HG02938 (cell line): ENCODE data around the gene FHL5.
"Not testable (repeated sequence)": the region's sequence is repeated elsewhere in the genome, so short reads cannot be mapped to it uniquely, and the experiment has no call there.

ENCODE experiments used
- ATAC-seq: cut with Tn5 transposase; IDR thresholded peaks from one replicate; pipeline ENCODE4 v1.9.1; 2021; ENCODE audit warnings: mild to moderate bottlenecking, moderate library complexity; ENCODE audit not compliant: unreplicated experiment

The FHL5 gene

DNA sequence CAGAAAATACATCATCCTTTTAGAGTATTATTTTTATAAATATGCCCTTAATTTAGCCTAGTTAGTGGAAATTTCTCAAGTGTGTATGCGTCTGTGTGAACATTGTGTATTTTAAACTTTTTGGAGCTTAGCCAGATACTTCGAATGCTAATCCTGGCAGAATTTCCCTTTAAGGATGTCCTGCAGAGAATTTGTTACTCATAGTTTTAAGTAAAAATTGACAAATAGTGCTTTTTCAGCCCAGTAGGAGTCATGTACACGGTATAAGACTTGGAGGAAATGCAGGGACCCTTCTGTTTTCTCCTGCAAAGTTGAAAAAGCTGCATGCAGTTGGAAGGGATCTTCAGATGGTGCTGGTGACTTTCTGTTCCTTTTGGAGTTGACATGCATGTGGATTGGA lies at the start of gene FHL5:
Gene FHL5 (plus strand): TSS at position 243 of the 400 bp plus-strand sequence. CDS start 40,486 bp downstream, outside the sequence.
- ATAC-seq = no peak

DNA sequence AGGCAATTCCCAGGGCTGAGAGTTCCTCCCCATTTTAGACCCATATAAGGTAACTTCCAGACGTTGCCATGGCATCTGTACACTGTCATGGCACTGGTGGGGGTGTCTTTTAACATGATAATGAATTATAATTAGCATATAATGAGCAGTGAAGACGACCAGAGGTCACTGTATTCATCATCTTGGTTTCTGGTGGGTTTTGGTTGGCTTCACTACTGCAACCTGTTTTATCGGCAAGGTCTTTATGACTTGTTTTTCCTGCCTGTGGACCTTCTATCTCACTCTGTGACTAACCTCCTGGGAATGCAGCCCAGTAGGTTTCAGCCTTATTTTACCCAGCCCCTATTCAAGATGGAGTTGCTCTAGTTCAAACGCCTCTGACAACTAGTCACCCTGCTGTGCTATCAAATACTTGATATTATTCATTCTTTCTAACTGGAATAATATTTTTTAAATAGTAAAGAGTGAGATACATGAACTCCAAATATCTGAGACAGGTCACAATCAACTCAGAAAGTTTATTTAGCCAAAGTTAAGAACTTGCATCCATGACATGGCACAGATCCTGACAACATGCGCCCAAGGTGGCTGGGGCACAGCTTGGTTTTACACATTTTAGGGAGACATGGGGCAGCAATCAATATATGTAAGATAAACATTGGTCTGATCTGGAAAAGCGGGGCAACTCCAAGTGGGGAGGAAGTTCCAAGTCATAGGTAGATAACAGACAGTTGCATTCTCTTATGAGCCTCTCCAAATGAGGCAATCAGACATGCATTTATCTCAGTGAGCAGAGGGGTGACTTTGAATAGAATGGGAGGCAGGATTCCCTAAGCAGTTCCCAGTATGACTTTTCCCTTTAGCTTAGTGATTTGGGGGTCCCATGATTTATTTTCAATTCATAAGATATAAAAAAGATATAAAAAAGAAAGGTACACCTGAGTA lies 42.5 kb upstream of the FHL5 start:
- no peak for ATAC-seq

GRCh38 chr6:96521306-96521643 lies 41.7 kb upstream of the FHL5 start:
- peak; percentile 23 for ATAC-seq

DNA sequence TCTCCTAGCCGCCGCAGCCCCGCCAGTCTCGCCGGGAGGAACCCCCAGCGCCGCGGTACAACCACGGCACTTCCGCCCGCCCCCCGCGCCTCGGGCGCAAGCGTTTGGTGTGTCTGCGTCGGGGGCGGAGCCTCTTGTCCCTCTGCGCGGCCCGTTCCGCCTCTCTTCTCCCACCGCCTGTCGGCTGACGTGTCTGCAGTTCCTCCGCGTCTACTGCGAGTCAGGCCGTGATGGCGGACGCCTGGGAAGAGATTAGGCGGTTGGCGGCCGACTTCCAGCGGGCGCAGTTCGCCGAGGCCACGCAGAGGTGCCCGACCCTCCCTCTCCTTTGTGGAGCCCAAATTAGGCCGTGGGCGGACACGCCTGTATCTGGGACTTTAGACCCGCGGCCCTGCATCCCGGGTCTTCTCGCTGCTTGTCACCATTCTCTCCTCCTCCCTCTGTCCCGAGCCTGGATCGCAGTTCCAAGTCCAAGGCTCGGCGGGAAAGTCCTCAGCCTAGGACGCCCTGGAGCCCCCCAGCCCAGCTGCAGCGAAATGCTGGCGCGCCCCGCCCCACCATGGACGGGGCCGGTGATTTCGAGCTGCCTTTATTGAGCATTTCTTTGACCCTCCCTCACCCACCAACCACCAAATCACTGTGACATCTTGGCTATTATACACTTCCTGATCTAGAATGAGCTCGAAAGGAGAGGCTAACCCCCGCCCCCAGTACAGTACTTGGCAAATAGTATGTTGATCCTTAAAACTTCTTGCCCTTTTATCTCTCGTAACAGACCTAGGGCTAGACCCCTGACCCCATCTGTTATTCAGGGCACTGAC lies 41.1 kb upstream of the FHL5 start, which contains the start of gene UFL1:
Gene UFL1 (plus strand): TSS at position 163 of the 821 bp plus-strand sequence. CDS start 68 bp downstream, at position 231.
- ATAC-seq = peak; percentile 94

DNA sequence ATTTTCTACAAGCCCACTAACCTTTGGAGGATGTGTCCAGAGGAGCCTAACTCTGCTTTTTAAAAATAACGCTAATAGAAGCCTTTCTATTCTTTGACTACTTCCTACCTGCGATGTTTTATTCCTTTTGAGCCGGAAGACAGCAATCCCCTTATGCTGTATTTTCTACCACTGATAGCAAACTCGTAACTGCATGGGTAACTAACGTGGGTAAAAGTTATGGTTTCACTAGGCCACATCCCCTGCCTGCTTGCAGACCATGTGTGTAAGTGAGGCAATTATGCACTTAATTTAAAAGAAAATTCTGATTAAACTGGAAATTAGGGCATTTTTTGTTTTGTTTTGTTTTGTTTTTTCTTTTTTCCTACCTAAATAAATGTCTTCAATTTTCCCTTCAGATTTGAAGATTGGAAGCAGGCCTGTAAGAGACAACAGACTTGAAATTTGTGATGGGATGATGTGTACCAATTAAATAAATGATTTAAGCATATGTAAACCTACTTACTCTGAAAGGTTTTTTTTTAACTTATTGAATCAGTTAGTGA lies 40.4 kb upstream of the FHL5 start:
- ATAC-seq = peak; percentile 21

DNA sequence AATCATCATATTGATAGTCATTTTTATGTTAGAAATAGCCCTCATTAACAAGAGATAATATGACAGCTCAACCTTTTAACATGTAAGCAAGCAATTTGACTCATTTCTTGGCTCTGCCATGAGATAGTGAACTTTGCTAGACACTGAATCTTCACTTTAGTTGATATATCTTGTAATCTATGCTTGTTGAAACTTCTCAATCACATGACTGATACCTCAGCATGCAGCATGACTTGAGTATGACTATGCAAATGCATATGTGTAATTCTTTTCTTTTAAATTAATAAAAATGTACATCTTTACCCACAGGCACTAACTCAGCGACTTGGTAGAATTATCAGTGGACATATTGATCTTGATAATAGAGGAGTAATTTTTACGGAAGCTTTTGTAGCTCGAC lies 34.7 kb upstream of the FHL5 start:
- no peak for ATAC-seq

DNA sequence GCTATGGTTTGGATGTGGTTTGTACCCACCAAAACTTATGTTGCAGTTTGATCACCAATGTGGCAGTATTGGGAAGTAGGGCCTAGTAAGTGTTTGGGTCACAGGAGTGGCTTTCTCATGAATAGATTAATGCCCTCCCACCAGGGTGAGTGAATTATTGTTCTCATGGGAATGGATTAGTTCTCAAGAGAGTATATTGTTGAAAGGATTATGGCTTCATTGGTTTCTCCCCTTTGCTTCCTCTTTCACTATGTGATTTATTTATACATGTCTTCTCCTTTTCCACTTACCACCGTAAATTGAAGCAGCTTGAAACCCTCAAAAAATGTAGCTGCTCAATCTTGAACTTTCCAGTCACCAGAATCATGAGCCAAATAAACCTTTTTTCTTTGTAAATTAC lies 30.5 kb upstream of the FHL5 start:
- ATAC-seq = no peak

DNA sequence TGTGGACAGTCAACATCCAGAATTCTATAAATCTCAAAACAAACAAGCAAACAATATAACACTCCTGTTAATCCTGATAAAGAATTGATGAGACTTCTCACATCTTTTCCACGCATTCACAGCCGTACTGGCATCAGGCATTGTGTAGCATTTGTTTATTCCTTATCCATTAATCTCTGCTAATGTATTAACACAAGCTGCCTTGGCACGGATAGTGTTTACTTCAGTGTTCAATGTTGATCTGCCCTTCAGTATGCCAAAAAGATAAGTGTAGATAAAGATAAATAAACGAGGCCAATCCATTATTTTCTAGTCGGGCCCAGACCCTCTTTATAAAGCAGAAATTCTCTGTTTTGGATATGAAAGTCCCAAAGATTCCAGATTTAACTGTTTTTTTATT lies 25.2 kb upstream of the FHL5 start:
- ATAC-seq = no peak

DNA sequence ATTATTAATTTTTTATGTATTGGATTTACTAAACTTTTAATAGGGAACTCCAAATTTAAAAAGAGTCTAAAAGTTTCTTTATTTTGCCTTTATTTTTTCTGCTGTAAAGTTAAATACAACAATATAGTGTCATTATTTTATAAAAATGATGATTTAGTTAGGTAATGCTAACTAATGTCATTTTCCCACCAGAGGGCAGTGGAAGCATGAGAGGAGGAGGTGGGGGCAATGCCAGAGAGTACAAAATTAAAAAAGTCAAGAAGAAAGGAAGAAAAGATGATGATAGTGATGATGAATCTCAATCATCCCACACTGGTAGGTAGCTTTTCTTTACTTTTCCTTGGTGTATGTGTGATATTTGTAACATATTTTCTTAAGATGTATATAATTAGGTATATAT lies 20.2 kb upstream of the FHL5 start:
- peak; percentile 52 for ATAC-seq

DNA sequence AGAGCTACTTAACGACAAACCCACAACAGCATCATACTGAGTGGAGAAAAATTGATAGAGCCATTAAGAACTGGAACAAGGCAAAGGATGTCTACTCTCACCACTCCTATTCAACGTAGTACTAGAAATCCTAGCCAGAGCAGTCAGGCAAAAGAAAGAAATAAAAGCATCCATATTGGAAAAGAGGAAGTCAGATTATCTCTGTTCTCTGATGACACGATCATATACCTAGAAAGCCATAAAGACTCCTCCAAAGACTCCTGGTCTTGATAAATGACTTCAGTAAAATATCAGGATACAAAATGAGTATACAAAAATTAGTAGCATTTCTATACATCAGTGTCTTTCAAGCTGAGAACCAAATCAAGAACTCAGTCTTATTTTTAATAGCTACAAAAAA lies 17.0 kb upstream of the FHL5 start:
- ATAC-seq = no peak

- ATAC-seq = no peak
Measured at GRCh38 chr6:96547654-96548053, 15.3 kb upstream of the FHL5 start.

DNA sequence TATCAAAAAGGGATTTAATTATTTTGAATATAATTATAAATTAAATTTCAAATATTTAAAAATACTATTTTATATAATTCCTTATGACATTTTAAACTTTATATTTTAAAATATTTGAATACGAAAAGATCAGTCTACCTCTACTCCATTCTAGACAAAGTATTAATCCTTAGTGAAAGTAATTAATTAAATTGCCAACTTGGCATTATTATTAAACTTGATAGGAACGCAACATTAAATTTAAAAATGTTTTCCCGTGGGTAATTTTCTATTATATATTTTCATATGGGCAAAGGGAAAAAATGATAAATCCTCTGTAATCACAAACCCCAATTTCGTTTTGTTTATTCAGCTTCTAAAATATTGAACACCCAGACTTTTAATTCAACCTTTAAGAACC lies 8.4 kb upstream of the FHL5 start:
- no peak for ATAC-seq

GRCh38 chr6:96559740-96560139 lies 3.2 kb upstream of the FHL5 start:
- not testable (repeated sequence) for ATAC-seq

DNA sequence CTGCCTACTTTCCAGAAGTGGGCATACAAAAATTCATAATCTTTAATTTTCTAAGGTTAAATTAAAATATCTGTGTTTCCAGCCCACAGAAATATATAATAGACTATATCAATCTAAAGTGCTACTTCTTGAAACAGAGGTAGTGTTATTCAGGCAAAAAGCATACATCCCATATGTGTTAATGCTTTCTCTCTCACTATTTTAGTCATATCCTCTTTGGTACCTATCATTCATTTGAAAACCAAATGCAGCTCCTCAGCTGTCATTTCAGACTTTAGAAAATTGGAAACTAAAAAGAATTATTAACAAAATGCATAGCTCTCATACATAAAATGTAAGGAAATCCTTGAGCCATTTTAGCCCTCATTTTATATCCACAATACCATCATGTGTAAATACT lies 925 bp downstream of the FHL5 start:
- ATAC-seq = no peak

GRCh38 chr6:96570053-96570452 lies 7.1 kb downstream of the FHL5 start:
- ATAC-seq = no peak

GRCh38 chr6:96571551-96571950 lies 8.6 kb downstream of the FHL5 start:
- no peak for ATAC-seq

- ATAC-seq = no peak
Measured at GRCh38 chr6:96575359-96575758, 12.4 kb downstream of the FHL5 start.

- ATAC-seq = no peak
Measured at GRCh38 chr6:96576221-96576620, 13.3 kb downstream of the FHL5 start.

- ATAC-seq = no peak
Measured at GRCh38 chr6:96582021-96582420, 19.1 kb downstream of the FHL5 start.

- ATAC-seq = no peak
Measured at GRCh38 chr6:96582436-96582835, 19.5 kb downstream of the FHL5 start.

- ATAC-seq = no peak
Measured at GRCh38 chr6:96604420-96604819, 41.5 kb downstream of the FHL5 start.

GRCh38 chr6:96608074-96608473 lies 45.1 kb downstream of the FHL5 start:
- ATAC-seq = no peak
